Natural killer cell (primary cell): Measurements from ENCODE around the gene ATXN7L3. TPM values are rescaled to one million over a fixed set of nuclear protein-coding genes. Genes with fewer than 3 reads are reported as not detected.
"Not testable (repeated sequence)": the region's sequence is repeated elsewhere in the genome, so short reads cannot be mapped to it uniquely, and the experiment has no call there.

Source experiments
- ATAC-seq, 3 donors: fragments of 150-1000 bp in 2 of 3; fragments of 200-7000 bp in 1 of 3; cut with Tn5 transposase; 1 replicate in 1 of 3; 2 replicates in 2 of 3; pipeline ENCODE4 v1.10.0; 2021; ENCODE audit warnings: mild to moderate bottlenecking in 2 of 3, moderate library complexity in 2 of 3
- DNase-seq, 2 donors: peaks; one replicate each; pipeline versions ENCODE4 v3.0.0 to v3.0.0-alpha.2; 2013 to 2021; ENCODE audit warnings: mixed read lengths in 1 of 2
- H3K27ac ChIP-seq: one replicate; pipeline ENCODE4 v1.5.1; 2013; ENCODE audit warnings: mild to moderate bottlenecking, low read length
- H3K27me3 ChIP-seq: one replicate; pipeline ENCODE4 v1.6.1; 2013; ENCODE audit warnings: low read length; ENCODE audit not compliant: control insufficient read depth, insufficient read depth
- H3K36me3 ChIP-seq: one replicate; pipeline ENCODE4 v1.6.1; 2013; ENCODE audit warnings: low read length; ENCODE audit not compliant: control insufficient read depth, insufficient read depth
- H3K4me1 ChIP-seq: one replicate; pipeline ENCODE4 v1.6.1; 2013; ENCODE audit warnings: low read length; ENCODE audit not compliant: control insufficient read depth, insufficient read depth
- H3K4me3 ChIP-seq: one replicate; pipeline ENCODE4 v1.5.1; 2013; ENCODE audit warnings: low read length
- H3K9me3 ChIP-seq: one replicate; pipeline ENCODE4 v1.6.1; 2013; ENCODE audit warnings: low read length; ENCODE audit not compliant: control insufficient read depth, insufficient read depth
- H3K27ac Mint-ChIP-seq, 2 donors: one replicate each; pipeline ENCODE4 v1.8.0; 2022; ENCODE audit warnings: mild to moderate bottlenecking in 2 of 2, mixed read lengths in 2 of 2, moderate library complexity in 1 of 2
- H3K27me3 Mint-ChIP-seq, 2 donors: one replicate each; pipeline ENCODE4 v1.8.0; 2022; ENCODE audit warnings: low read depth in 2 of 2, mixed read lengths in 2 of 2
- H3K36me3 Mint-ChIP-seq: one replicate; pipeline ENCODE4 v1.8.0; 2022; ENCODE audit warnings: mixed read lengths
- H3K4me1 Mint-ChIP-seq, 2 donors: one replicate each; pipeline ENCODE4 v1.8.0; 2022; ENCODE audit warnings: mixed read lengths in 2 of 2
- H3K4me3 Mint-ChIP-seq: one replicate; pipeline ENCODE4 v1.8.0; 2022; ENCODE audit warnings: mild to moderate bottlenecking, moderate library complexity, mixed read lengths
- H3K9me3 Mint-ChIP-seq, 2 donors: one replicate each; pipeline ENCODE4 v1.8.0; 2022; ENCODE audit warnings: mixed read lengths in 2 of 2
- CTCF ChIP-seq: fragments of 200-600 bp; IDR thresholded peaks from one replicate; pipeline ENCODE4 v1.8.0; 2022; ENCODE audit warnings: antibody characterized with exemption
- whole genome bisulfite sequencing: methylation state at CpG from one replicate; pipeline ENCODE4 v1.1.7; 2013; ENCODE audit warnings: missing lambda C conversion rate; ENCODE audit not compliant: insufficient coverage; 5-methylcytosine and 5-hydroxymethylcytosine counted together
- intact Hi-C: fragments of 100-400 bp; cut with micrococcal nuclease; formaldehyde crosslinking; loops from one replicate; pipeline ENCODE4 v1.14.2; 2022
- total RNA-seq, 4 donors: library from RNA; stranded (reverse); fragments of 120-200 nt in 1 of 4; gene quantifications; one replicate each; pipeline versions ENCODE4 v1.2.3 to v1.2.4, GENCODE V29; 2013 to 2022

ATXN7L3 gene
- total RNA-seq, 3 donors from 2014 or later (not counting 1 experiment from before 2014, with no cell fraction given): 87.6 to 112 (median 109) TPM

- DNase-seq: no peak
- no peaks in the 10 kb centered on the region for H3K9me3 ChIP-seq
- Mint-ChIP-seq H3K27me3 (no peaks in the 10 kb centered on the region), H3K4me1 (no peaks in the 10 kb centered on the region), H3K9me3 (no peaks in the 10 kb centered on the region), H3K27ac (no peak overlapping the region), H3K4me3 (no peak overlapping the region), H3K36me3 (no peaks in the 10 kb centered on the region)
- H3K27me3 ChIP-seq: no peaks in the 10 kb centered on the region
- 98% methylated on average over 2 of the region's 2 CpGs for WGBS
- no peak overlapping the region for H3K27ac ChIP-seq
- no peak overlapping the region for H3K4me3 ChIP-seq
- intact Hi-C loops: no loop called here
- ATAC-seq: no peak
- TF ChIP-seq CTCF: no peak
- H3K36me3 ChIP-seq: no peaks in the 10 kb centered on the region
- no peaks in the 10 kb centered on the region for H3K4me1 ChIP-seq
Measured at GRCh38 chr17:44155488-44155887, 44.2 kb downstream of the ATXN7L3 start.

- H3K27ac Mint-ChIP-seq: no peak overlapping the region
- H3K27me3 Mint-ChIP-seq: no peaks in the 10 kb centered on the region
- Histone ChIP-seq H3K36me3 (no peaks in the 10 kb centered on the region), H3K4me1 (no peaks in the 10 kb centered on the region), H3K4me3 (no peak overlapping the region), H3K9me3 (no peaks in the 10 kb centered on the region), H3K27ac (no peak overlapping the region), H3K27me3 (no peaks in the 10 kb centered on the region)
- H3K36me3 Mint-ChIP-seq: no peaks in the 10 kb centered on the region
- intact Hi-C loops: no loop called here
- 83% methylated on average over 1 of the region's 4 CpGs for WGBS
- ATAC-seq (no peak), DNase-seq (no peak)
- no peaks in the 10 kb centered on the region for H3K4me1 Mint-ChIP-seq
- TF ChIP-seq CTCF: no peak
- no peak overlapping the region for H3K4me3 Mint-ChIP-seq
- H3K9me3 Mint-ChIP-seq: no peaks in the 10 kb centered on the region
Measured at GRCh38 chr17:44152875-44153274, 46.8 kb downstream of the ATXN7L3 start.

GRCh38 chr17:44149750-44150329 is 49.8 kb downstream of the ATXN7L3 start:
- ATAC-seq (no peak), DNase-seq (no peak)
- Histone ChIP-seq H3K9me3 (no peaks in the 10 kb centered on the region), H3K4me3 (no peak overlapping the region), H3K4me1 (no peaks in the 10 kb centered on the region), H3K36me3 (no peaks in the 10 kb centered on the region), H3K27ac (no peak overlapping the region), H3K27me3 (no peaks in the 10 kb centered on the region)
- H3K27ac Mint-ChIP-seq: peak overlapping the region in 1 of 2 donors; percentile 15
- H3K36me3 Mint-ChIP-seq: no peaks in the 10 kb centered on the region
- 97% methylated on average over 3 of the region's 4 CpGs for WGBS
- no peak overlapping the region for H3K4me3 Mint-ChIP-seq
- no peaks in the 10 kb centered on the region for H3K9me3 Mint-ChIP-seq
- TF ChIP-seq CTCF: no peak
- intact Hi-C loops: no loop called here
- H3K27me3 Mint-ChIP-seq: no peaks in the 10 kb centered on the region
- H3K4me1 Mint-ChIP-seq: no peaks in the 10 kb centered on the region

GRCh38 chr17:44149066-44149465 is 50.6 kb downstream of the ATXN7L3 start:
- H3K4me1 ChIP-seq, DNase-seq, H3K9me3 ChIP-seq, H3K4me3 Mint-ChIP-seq, H3K27ac ChIP-seq, H3K9me3 Mint-ChIP-seq, H3K4me1 Mint-ChIP-seq, H3K27ac Mint-ChIP-seq, H3K27me3 ChIP-seq, H3K4me3 ChIP-seq, H3K27me3 Mint-ChIP-seq, intact Hi-C loops, H3K36me3 Mint-ChIP-seq, ATAC-seq, H3K36me3 ChIP-seq: not testable (repeated sequence)
- 96% methylated on average over 3 of the region's 3 CpGs for WGBS
